ENCODE results near the gene SLC23A1.

DNA sequence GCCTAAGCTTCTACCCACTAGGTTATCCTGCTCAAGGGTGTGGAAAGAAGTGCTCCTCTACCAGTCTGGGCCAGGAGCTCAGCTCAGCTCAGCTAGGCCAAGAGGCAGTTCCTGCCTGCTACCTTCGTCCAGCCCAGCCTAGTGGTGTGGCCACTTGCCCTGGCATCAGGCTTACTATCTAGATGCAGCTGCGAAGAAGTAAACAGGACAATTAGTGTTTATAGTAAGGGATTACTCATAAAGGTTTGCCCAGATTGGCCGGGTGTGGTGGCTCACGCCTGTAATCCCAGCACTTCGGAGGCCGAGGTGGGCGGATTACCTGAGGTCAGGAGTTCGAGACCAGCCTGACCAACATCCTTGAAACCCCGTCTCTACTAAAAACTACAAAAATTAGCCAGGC is 33.6 kb upstream of the SLC23A1 start:
- no peak for TF ChIP-seq EZH2 (IDR thresholded peaks at IDR 0.05; ENCODE audit: borderline replicate concordance, low read length)
- TF ChIP-seq, protein P1, sequence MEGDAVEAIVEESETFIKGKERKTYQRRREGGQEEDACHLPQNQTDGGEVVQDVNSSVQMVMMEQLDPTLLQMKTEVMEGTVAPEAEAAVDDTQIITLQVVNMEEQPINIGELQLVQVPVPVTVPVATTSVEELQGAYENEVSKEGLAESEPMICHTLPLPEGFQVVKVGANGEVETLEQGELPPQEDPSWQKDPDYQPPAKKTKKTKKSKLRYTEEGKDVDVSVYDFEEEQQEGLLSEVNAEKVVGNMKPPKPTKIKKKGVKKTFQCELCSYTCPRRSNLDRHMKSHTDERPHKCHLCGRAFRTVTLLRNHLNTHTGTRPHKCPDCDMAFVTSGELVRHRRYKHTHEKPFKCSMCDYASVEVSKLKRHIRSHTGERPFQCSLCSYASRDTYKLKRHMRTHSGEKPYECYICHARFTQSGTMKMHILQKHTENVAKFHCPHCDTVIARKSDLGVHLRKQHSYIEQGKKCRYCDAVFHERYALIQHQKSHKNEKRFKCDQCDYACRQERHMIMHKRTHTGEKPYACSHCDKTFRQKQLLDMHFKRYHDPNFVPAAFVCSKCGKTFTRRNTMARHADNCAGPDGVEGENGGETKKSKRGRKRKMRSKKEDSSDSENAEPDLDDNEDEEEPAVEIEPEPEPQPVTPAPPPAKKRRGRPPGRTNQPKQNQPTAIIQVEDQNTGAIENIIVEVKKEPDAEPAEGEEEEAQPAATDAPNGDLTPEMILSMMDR (IDR thresholded peaks at IDR 0.05; ENCODE audit: low read length): no peak
